ENCODE measurements around the gene LOXHD1.

The LOXHD1 gene

DNA sequence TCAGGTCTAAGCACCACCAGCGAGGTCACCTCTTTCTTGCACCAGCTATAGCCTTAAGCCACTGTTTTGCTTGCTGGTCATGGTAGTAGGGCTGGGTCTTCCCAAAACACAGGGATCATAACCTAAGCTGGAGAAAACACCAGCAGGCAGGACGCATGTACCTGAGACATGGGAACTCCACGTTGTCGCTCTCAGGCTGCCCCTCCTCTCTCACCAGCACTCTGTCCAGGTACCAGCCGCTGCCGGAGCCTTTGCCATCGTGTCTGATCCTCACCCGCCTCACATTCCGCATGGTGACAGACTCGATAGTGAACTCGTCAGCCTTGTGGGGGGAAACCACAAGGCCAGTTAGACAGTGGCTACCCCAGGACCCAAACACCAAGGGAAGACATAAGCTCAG is 79.5 kb downstream of the LOXHD1 start:
- no peak for DNase-seq (ENCODE audit: low spot score)

GRCh38 chr18:46575851-46576250 is 81.2 kb downstream of the LOXHD1 start:
- DNase-seq (ENCODE audit: low spot score) = no peak

GRCh38 chr18:46574743-46575115 is 82.3 kb downstream of the LOXHD1 start:
- no peak for DNase-seq (ENCODE audit: low spot score)

DNA sequence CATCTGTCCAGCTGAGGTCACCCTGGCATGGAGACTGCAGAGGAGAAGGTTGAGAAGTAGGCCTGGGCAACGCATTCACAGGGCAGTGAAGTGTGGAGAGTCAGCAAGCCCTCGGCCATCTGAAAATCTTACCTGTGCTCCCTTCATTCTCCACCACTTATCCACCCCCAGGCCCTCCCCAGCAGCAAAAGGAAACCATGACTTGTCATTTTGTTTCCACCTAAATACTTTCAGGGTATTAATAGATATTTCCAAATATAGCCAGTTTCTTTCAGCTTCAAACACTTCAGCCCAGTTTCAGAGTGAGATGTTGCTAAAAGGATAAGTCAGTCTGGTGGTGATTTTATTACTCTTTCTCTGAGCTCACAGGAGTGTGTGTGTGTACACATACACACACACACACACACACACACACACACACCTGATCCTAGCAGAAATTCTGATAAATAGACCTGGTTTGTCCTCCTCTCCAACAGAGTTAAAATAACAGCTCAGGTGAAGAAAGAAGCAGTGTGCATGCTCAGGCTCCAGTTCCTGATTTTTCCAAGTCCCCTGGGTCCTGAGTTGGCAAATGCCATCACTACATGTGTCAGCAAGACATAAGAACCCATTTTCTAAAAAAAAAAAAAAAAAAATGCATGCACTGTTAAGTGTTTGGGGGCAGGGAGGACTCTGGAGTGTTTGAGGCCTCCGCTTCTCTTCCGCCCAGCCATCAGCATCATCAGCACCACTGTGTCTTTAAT is 82.8 kb downstream of the LOXHD1 start:
- DNase-seq (ENCODE audit: low spot score) = no peak

DNA sequence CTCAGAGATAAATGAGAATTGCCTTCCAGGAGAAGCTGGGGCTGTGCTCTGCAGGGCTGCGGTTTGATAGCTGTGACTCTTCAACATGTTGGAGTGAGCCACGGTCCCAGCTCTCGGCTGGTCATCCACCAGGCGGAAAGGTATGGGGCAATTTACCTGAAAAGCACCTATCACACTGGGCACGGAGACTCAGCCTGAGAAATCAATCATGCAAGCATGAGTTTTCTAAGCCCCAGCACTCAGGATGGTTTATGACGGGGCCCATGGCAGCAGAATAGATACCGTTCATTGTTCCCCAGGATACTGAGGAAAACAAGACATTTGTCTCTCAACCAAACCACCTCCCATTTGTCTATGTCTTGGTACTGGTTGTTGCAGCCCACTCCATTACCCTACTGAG is 83.9 kb downstream of the LOXHD1 start:
- no peak for DNase-seq (ENCODE audit: low spot score)

- no peak for DNase-seq (ENCODE audit: low spot score)
Observed at GRCh38 chr18:46571756-46572155, 85.3 kb downstream of the LOXHD1 start.

DNA sequence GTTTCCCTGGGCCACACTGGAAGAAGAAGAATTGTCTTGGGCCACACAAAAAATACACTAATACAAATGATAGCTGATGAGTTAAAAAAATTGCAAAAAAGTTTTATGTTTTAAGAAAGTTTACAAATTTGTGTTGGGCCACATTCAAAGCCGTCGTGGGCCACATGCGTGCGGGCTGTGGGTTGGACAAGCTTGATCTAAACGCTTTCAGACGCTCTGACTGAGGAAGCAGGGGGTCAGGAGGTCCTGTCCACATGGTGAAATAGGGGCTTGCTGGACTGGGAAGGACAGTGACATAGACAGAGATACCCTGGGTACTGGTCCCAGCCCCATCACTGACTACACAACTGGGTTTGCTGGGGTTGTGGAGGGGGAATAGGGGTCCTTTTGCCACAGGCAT is 86.4 kb downstream of the LOXHD1 start:
- no peak for DNase-seq (ENCODE audit: low spot score)

- DNase-seq (ENCODE audit: low spot score) = no peak
Observed at GRCh38 chr18:46570134-46570533, 86.9 kb downstream of the LOXHD1 start.

GRCh38 chr18:46569211-46569610 is 87.8 kb downstream of the LOXHD1 start:
- DNase-seq (ENCODE audit: low spot score) = no peak

GRCh38 chr18:46567196-46567595 is 89.8 kb downstream of the LOXHD1 start:
- no peak for DNase-seq (ENCODE audit: low spot score)

DNA sequence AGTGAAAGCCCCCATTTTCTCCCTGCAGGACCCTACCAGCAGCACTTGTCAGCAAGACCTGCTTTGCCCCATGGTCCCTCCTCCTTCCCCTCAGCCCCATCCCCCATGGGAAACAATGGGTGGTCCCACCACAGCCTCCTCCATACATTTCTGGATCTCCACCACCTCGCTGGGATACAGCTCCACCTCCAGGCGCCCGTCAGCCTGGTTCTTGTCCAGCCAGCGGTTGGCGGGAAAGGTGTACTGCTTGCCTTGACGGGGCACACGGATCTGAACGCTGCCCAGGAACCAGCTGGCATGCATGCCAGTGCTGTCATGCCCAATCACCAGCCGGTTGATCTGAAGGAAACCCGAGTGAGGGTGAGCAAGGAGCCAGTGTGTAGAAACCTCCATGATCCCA is 90.9 kb downstream of the LOXHD1 start:
- DNase-seq (ENCODE audit: low spot score) = no peak

DNA sequence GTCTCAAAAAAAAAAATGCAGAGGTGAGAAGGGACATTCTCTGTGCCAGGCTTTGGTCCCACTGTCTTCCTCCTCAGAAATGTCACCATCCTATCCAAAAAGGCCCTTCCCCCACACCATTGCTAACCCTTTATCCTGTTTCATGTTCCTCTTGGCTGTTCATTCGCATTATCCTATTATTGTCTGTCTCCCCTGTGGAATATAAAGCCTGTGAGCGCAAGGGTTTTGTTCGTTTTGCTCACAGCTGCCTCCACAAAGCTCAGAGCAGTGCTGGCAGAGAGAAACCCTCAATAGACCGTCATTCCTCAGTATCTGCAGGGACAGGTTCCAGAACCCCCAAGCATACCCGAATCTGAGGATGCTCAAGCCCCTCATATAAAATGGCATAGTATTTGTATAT is 91.8 kb downstream of the LOXHD1 start:
- no peak for DNase-seq (ENCODE audit: low spot score)

DNA sequence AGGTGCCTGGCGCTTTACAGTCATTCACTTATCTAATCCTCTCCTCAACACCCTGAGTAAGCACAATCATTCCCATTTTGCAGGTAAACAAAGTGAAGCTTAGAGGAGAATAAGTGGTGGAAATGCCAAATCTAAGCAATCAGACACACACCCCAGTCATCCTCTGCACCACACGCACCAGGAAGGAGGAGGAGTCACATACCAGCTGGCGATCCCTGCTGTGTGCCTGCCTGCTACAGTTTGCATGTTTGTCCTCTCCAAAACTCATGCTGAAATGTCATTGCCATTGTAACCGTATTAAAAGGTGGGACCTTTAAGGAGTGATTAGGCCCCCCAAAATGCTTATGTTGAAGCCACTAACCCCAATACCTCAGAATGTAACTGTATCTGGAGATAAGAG is 93.7 kb downstream of the LOXHD1 start:
- DNase-seq (ENCODE audit: low spot score) = no peak

DNA sequence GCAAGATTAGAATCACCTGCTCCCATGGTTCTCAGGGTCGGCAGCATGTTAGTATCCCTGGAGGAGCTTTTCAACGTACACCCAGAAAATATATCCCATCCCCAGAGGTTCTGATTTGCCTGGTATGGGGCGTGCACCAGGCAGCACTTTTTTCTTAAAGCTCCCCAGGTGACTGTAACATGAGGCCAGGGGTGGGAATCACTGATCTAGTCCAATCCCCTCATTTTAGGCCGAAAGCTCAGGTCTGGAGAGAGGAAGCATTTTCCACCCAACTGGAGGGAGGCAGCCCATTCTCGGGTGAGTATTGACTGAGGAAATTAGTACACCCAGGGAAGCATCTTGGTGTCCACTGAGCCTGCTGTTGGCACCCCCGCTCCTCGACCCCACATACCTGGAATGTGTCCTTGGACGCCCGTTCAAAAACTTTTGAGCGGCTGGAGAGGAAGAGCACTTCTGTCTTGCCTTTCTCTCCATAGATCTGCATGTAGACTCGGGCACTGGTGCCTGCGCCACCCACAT is 94.3 kb downstream of the LOXHD1 start:
- DNase-seq (ENCODE audit: low spot score) = no peak

- no peak for DNase-seq (ENCODE audit: low spot score)
Observed at GRCh38 chr18:46560671-46561045, 96.4 kb downstream of the LOXHD1 start.

GRCh38 chr18:46559946-46560670 is 96.9 kb downstream of the LOXHD1 start:
- DNase-seq (ENCODE audit: low spot score) = no peak

DNA sequence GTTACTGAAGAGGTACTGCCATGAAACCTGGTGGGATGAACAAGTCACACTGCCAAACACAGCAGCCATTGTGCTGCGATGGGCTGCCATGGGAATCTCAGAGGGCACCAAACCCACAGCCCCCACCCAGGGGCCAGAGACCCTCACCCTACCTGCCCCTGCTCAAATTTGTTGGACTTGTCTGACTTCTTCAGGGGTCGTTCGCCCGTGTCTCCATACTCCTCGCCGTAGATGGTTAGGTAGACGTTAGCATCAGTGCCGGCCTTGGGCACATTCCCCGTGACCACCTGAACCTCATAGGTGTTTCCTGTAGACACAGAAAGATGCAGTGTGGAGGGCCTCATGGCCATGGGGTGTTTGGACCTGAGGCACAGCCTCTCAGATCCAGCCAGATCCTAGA is 97.7 kb downstream of the LOXHD1 start:
- no peak for DNase-seq (ENCODE audit: low spot score)

GRCh38 chr18:46556590-46557206 is 100.3 kb downstream of the LOXHD1 start:
- DNase-seq (ENCODE audit: low spot score) = no peak

DNA sequence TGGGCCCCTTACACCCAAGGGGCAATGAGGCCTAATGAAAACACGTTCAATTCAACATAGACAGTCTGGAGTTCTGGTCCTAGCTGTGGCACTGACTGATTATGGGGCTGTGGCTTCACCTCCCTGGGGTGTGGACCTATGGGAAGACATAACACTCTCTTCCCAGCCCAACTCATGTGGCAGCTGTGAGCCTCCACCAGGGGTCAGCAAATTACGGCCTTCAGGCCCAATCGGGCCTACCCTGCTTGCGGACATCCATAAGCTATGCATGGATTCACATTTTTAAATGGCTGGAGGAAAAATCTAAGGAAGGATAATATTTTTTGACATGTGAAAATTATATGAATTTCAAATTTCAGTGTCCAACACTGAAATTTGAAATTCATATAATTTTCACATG is 101.3 kb downstream of the LOXHD1 start:
- no peak for DNase-seq (ENCODE audit: low spot score)

DNA sequence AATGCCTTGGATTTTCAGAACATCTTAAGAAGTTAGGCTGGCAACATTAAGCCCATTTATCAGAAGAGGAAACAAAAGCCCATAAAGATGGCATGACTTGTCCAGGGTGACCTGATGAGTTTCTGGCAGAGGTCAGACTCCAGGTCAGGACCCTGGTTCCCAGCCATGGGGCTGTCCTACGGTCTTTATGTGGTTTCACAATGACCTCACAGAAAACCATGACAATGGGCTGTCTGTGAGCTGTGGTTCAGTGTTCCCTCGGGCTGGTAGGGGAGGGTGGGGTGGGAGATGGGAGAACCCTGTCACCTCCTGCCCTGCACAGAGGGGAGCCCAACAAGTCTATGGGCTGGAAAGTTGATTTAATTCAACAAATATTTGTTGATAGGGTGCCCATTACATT is 101.8 kb downstream of the LOXHD1 start:
- DNase-seq (ENCODE audit: low spot score) = no peak

GRCh38 chr18:46554406-46555080 is 102.5 kb downstream of the LOXHD1 start:
- no peak for DNase-seq (ENCODE audit: low spot score)

- DNase-seq (ENCODE audit: low spot score) = no peak
Observed at GRCh38 chr18:46550609-46551008, 106.4 kb downstream of the LOXHD1 start.

DNA sequence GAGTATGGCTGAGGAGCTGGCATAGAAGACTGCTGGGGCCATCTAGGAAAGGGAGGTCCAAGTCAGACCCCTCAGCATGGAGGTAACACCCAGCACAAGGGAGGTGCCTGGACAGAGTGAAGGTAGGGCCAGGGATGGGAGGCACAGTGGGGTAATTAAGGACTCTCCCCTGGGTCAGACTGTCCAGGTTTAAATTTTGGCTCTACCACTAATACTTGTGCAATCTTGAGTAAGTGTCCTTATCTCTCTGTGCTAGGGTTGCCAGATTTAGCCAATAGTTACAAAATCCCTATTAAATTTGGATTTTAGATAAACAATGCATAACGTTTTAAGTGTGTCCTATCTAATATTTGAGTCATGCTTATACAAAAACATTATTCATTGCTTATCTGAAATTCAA is 109.5 kb downstream of the LOXHD1 start:
- no peak for DNase-seq (ENCODE audit: low spot score)
